GM10266 (cell line): ENCODE results near the gene BANK1.

Experiments
- DNase-seq: peaks from one replicate; pipeline ENCODE4 v3.0.0; 2012; ENCODE audit errors: extremely low spot score
- CTCF ChIP-seq: IDR thresholded peaks from 2 replicates; pipeline ENCODE4 v1.5.1; 2012; ENCODE audit warnings: mild to moderate bottlenecking, low read depth; ENCODE audit not compliant: control insufficient read depth, insufficient read depth; ENCODE audit errors: missing control alignments

BANK1 gene

DNA sequence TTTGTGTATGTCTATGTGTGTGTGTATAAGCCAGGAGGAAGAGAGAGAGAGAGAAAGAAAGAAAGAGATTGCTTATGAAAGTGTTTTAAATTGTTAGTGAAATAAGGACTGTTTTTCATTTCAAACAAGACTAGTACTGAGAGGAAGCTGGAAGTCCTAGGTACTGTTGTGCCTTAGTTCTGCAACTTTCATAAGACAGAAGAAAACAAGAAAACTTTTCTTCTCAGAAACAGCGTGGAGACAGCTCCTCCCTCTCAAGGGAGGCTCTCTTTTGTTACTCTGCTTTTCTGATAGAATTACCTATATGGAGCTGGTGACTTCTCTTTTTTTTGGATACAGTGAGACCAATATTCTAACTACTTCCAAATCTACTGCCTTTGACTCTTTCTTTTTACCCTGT is 62.5 kb downstream of the BANK1 start:
- no peak for DNase-seq
- no peak for TF ChIP-seq CTCF

GRCh38 chr4:101853691-101854090 is 63.2 kb downstream of the BANK1 start:
- no peak for TF ChIP-seq CTCF

GRCh38 chr4:101855239-101855638 is 64.7 kb downstream of the BANK1 start:
- no peak for TF ChIP-seq CTCF
- no peak for DNase-seq

More at GRCh38 chr4:101853691-101854090, 63.2 kb downstream of the BANK1 start:
- no peak for DNase-seq

DNA sequence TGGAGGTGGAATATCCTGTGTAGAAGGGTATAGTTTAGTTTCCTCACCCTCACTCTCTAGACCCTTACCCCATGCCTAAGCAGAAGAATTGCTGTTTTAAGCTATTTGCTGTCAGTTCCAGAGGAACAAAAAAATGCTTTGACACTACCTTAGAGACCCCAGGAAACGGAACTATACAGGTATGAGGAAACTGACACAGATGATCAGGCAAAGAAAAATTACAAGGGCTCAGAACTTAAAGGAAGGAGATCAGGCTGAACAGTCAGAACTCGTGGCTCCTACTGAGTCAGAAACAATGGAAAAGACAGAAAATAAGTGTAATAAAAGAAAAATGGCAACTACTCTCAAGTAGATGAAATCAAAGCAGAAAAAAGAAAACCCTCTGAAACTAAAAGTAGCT is 65.6 kb downstream of the BANK1 start:
- no peak for DNase-seq
- no peak for TF ChIP-seq CTCF

GRCh38 chr4:101857176-101857575 is 66.6 kb downstream of the BANK1 start:
- TF ChIP-seq CTCF, result no peak
- DNase-seq, result no peak

GRCh38 chr4:101858641-101859040 is 68.1 kb downstream of the BANK1 start:
- no peak for TF ChIP-seq CTCF
- DNase-seq, result no peak

GRCh38 chr4:101862595-101862994 is 72.1 kb downstream of the BANK1 start:
- DNase-seq, result no peak
- TF ChIP-seq CTCF, result no peak
